ENCODE results near the gene SCGB1A1. TPM values are rescaled to one million over a fixed set of nuclear protein-coding genes. Genes with fewer than 3 reads are reported as not detected.

Gene SCGB1A1
- total and polyA plus RNA-seq, 8 donors = 0.94 to 4.3 TPM; not detected in 6

DNA sequence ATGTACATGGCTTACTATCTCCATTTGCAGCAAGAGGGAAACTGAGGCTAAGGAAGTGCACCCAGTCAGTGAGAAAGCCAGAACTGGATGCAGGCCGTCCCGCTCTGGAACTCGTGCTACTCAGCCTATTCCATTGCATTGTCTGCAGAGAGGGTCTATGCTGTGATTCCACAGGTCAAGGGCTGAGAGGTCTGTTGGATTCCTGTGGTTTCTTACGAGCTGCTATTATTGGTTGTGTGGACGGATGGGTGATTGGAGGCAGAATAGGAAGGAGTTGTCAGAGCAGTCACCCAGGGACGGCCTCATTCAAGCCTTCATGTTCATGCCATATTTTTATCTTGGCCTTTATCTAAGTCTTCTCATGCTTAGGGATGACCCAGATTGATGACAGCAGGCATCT is 33.4 kb downstream of the SCGB1A1 start:
- H3K9me3 ChIP-seq = no peaks in the 10 kb centered on the region
- ATAC-seq (no peak), DNase-seq (no peak), FAIRE-seq (no peak)
- no peaks in the 10 kb centered on the region for H3K4me1 ChIP-seq
- H3K4me3 ChIP-seq = no peak overlapping the region
- WGBS, 2 donors = 78 to 91% methylated on average over 6 of the region's 6 CpGs
- TF ChIP-seq, protein P1, sequence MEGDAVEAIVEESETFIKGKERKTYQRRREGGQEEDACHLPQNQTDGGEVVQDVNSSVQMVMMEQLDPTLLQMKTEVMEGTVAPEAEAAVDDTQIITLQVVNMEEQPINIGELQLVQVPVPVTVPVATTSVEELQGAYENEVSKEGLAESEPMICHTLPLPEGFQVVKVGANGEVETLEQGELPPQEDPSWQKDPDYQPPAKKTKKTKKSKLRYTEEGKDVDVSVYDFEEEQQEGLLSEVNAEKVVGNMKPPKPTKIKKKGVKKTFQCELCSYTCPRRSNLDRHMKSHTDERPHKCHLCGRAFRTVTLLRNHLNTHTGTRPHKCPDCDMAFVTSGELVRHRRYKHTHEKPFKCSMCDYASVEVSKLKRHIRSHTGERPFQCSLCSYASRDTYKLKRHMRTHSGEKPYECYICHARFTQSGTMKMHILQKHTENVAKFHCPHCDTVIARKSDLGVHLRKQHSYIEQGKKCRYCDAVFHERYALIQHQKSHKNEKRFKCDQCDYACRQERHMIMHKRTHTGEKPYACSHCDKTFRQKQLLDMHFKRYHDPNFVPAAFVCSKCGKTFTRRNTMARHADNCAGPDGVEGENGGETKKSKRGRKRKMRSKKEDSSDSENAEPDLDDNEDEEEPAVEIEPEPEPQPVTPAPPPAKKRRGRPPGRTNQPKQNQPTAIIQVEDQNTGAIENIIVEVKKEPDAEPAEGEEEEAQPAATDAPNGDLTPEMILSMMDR (IDR thresholded peaks at IDR 0.05) = no peak
- intact Hi-C loops (cut with DNase I) = no loop called here
- no peak overlapping the region for H3K27ac ChIP-seq
- no peaks in the 10 kb centered on the region for H3K36me3 ChIP-seq
- H3K27me3 ChIP-seq = no peaks in the 10 kb centered on the region

- Histone ChIP-seq H3K27me3 (no peaks in the 10 kb centered on the region), H3K36me3 (no peaks in the 10 kb centered on the region), H3K27ac (no peak overlapping the region), H3K4me3 (no peak overlapping the region), H3K9me3 (no peaks in the 10 kb centered on the region), H3K4me1 (no peaks in the 10 kb centered on the region)
- WGBS, 2 donors = 71 to 82% methylated on average over 11 of the region's 11 CpGs
- DNase-seq (no peak), ATAC-seq (no peak), FAIRE-seq (no peak)
- intact Hi-C loops (cut with DNase I) = no loop called here
- TF ChIP-seq, protein P1 (IDR thresholded peaks at IDR 0.05) = no peak
These were observed 34.1 kb downstream of the SCGB1A1 start for GRCh38 chr11:62452839-62453468.

DNA sequence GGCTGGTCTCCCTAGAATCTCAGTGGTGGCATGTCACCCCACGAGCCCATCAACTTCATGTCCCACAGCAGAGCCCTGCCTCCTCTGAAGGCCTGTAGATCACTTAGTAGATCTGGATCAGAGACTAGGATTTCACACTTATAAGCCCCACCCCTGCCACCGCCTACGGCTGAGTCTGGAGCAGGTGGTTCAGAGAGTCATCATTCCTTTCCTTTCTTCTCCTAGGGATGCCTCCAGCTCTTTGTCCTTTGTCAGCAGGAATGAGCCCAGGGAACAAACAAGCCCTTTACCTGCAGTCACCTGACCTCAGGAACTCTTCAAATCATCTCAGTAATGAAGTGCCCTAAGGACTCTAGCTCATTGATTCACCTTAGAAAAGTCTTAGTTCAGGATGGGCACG is 37.8 kb downstream of the SCGB1A1 start:
- Histone ChIP-seq H3K27me3 (no peaks in the 10 kb centered on the region), H3K9me3 (no peaks in the 10 kb centered on the region), H3K36me3 (no peaks in the 10 kb centered on the region), H3K4me3 (no peak overlapping the region), H3K27ac (no peak overlapping the region), H3K4me1 (no peaks in the 10 kb centered on the region)
- 73 to 87% methylated on average over 4 of the region's 4 CpGs for WGBS, 2 donors
- TF ChIP-seq, protein P1 (IDR thresholded peaks at IDR 0.05) = no peak
- DNase-seq (no peak), FAIRE-seq (no peak), ATAC-seq (no peak)
- intact Hi-C loops (cut with DNase I) = no loop called here

DNA sequence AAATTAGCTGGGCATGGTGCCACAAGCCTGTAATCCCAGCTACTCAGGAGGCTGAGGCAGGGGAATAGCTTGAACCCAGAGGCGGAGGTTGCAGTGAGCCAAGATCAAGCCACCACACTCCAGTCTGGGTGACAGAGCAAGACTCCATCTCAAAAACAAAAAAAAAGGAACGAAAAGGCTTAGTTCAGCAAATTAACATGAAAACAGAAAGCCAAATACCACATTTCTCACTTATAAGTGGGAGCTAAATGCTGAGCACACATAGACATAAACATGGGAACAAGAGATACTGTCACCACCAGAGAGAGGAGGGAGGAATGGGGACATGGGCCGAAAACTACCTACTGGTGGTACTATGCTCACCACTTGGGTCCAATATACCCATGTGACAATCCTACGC is 38.6 kb downstream of the SCGB1A1 start:
- H3K27ac ChIP-seq = no peak overlapping the region
- FAIRE-seq (no peak), DNase-seq (no peak), ATAC-seq (peak in 1 of 4 donors; percentile 36)
- H3K9me3 ChIP-seq = no peaks in the 10 kb centered on the region
- TF ChIP-seq, protein P1 (IDR thresholded peaks at IDR 0.05) = no peak
- no peaks in the 10 kb centered on the region for H3K4me1 ChIP-seq
- H3K4me3 ChIP-seq = no peak overlapping the region
- intact Hi-C loops (cut with DNase I) = no loop called here
- H3K36me3 ChIP-seq = no peaks in the 10 kb centered on the region
- WGBS, 2 donors = 76 to 83% methylated on average over 4 of the region's 4 CpGs
- H3K27me3 ChIP-seq = no peaks in the 10 kb centered on the region

DNA sequence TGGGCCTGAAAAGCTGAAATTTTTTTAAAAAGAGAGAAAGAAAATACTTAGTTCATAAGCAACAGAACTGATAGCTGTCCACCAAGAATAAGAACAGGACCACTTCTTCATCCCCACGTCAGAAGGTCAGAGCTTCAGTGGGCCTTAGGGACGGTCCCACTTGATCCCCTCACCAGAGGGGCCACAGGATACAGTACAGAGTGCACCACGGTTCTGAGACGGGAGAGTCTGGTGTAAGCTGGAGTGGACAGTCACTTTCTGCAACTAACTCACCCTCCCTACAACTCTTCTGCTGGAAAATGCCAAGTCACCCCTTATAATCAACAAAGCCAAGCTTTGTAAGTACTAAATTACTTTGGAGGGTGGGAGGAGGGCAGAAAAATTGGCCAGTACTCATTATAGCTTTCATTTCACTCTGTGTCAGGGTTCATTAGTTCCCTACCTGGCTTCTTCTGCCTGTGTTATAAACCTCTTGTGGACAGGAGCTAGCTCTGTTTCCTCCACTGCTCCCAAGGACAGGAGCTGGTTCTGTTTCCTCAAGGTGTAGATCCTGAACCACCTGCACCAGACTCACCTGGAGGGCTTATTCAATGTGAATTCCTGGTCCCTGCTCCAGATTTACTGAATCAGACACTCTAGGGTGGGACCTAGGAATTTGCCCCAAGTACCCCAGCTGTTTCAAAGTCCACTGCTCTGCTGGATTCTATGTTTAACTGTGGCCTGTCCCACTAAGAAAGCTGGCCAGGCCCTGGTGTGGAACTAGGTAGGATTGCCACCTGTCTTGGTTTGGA is 39.6 kb downstream of the SCGB1A1 start:
- Histone ChIP-seq H3K9me3 (no peaks in the 10 kb centered on the region), H3K4me3 (no peak overlapping the region), H3K4me1 (no peaks in the 10 kb centered on the region), H3K27ac (no peak overlapping the region), H3K36me3 (no peaks in the 10 kb centered on the region), H3K27me3 (no peaks in the 10 kb centered on the region)
- DNase-seq (no peak), ATAC-seq (peak in 2 of 4 donors; percentile 17 to 43), FAIRE-seq (no peak)
- intact Hi-C loops (cut with DNase I) = no loop called here
- TF ChIP-seq, protein P1 (IDR thresholded peaks at IDR 0.05) = no peak
- WGBS, 2 donors = 37 to 45% methylated on average over 4 of the region's 4 CpGs

Measured in pancreas (tissue), 10 donors.